Upper lobe of left lung (tissue), 6 donors: ENCODE data around the gene DDN. TPM values are rescaled to one million over a fixed set of nuclear protein-coding genes. Genes with fewer than 3 reads are reported as not detected.

Experiments used
- ATAC-seq, 2 donors: fragments of 200-7000 bp; cut with Tn5 transposase; one replicate each; pipeline ENCODE4 v1.9.1; 2022; ENCODE audit warnings: mild to moderate bottlenecking in 2 of 2, moderate library complexity in 2 of 2; ENCODE audit not compliant: low FRiP score in 2 of 2
- DNase-seq, 2 donors: peaks; one replicate each; pipeline ENCODE4 v3.0.0-alpha.2; 2019 to 2020
- H3K27ac ChIP-seq, 4 donors: fragments of 200-600 bp; sonication (generic); one replicate each; pipeline ENCODE4 v1.5.1; 2016 to 2019
- H3K27me3 ChIP-seq, 4 donors: fragments of 200-600 bp; sonication (generic); one replicate each; pipeline ENCODE4 v1.5.1; 2017 to 2019
- H3K36me3 ChIP-seq, 4 donors: fragments of 200-600 bp; sonication (generic); one replicate each; pipeline ENCODE4 v1.5.1; 2016 to 2019
- H3K4me1 ChIP-seq, 4 donors: fragments of 200-600 bp; sonication (generic); one replicate each; pipeline ENCODE4 v1.5.1; 2018 to 2019
- H3K4me3 ChIP-seq, 4 donors: fragments of 200-600 bp; sonication (generic); one replicate each; pipeline ENCODE4 v1.5.1; 2017 to 2019; ENCODE audit warnings: mild to moderate bottlenecking in 2 of 4, moderate library complexity in 1 of 4
- H3K9me3 ChIP-seq, 4 donors: fragments of 200-600 bp; sonication (generic); one replicate each; pipeline ENCODE4 v1.5.1; 2018 to 2019
- CTCF ChIP-seq, 6 experiments: fragments of 450-650 bp in 4 of 6; fragments of 200-600 bp in 2 of 6; sonication (generic) in 2 of 6; IDR thresholded peaks; one replicate each; pipeline ENCODE4 v1.5.1; 2016 to 2019; ENCODE audit warnings: antibody characterized with exemption in 6 of 6
- EP300 ChIP-seq, 4 donors: sonication (generic); formaldehyde crosslinking; IDR thresholded peaks; one replicate each; pipeline ENCODE4 v1.5.1; 2017; ENCODE audit warnings: antibody characterized with exemption in 4 of 4, control low read depth in 2 of 4
- POLR2A ChIP-seq, 4 donors: fragments of 450-650 bp; IDR thresholded peaks; one replicate each; pipeline ENCODE4 v1.5.1; 2016 to 2017; ENCODE audit warnings: antibody characterized with exemption in 4 of 4, mild to moderate bottlenecking in 2 of 4
- POLR2AphosphoS5 ChIP-seq, 2 donors: sonication (generic); formaldehyde crosslinking; IDR thresholded peaks; one replicate each; pipeline ENCODE4 v1.5.1; 2017; ENCODE audit warnings: antibody characterized with exemption in 2 of 2
- WGBS, 2 donors: methylation state at CpG; one replicate each; pipeline ENCODE4 v1.1.5; 2017 to 2018; 5-methylcytosine and 5-hydroxymethylcytosine counted together
- total RNA-seq, 6 donors: library from RNA; depleted of rRNA in 4 of 6; stranded (reverse); fragments of >200 nt in 4 of 6; gene quantifications; one replicate each; pipeline versions ENCODE4 v1.1.0 to v1.2.1, GENCODE V29; 2016 to 2021
- donor health status: DM: no; HTN: no; CAD: no; lungs with moderate emphysema.
- donor health status: DM: no; HTN: yes; CAD: no; lungs with severe emphysema.

The DDN gene
- total RNA-seq, 6 donors from 2014 or later = 0.13 to 0.30 (median 0.18) TPM; not detected in 2

- no peak for ATAC-seq
- H3K36me3 ChIP-seq = no peaks in the 10 kb centered on the region
- 82 to 85% methylated on average over 8 to 20 of the region's 20 CpGs for WGBS, 2 donors
Observed at GRCh38 chr12:48966177-48966895, 32.8 kb downstream of the DDN start.

GRCh38 chr12:48965298-48965838 is 33.8 kb downstream of the DDN start:
- no peak overlapping the region for H3K27ac ChIP-seq
- DNase-seq (no peak), ATAC-seq (no peak)
- no peaks in the 10 kb centered on the region for H3K36me3 ChIP-seq
- H3K9me3 ChIP-seq = no peaks in the 10 kb centered on the region
- peaks cover 0 to 11% (median 5%) of the 10 kb centered on the region in 4 donors for H3K27me3 ChIP-seq
- no peak overlapping the region for H3K4me3 ChIP-seq
- no peak for TF ChIP-seq EP300 (IDR thresholded peaks at IDR 0.05)
- no peak for TF ChIP-seq POLR2A (IDR thresholded peaks at IDR 0.05)
- TF ChIP-seq POLR2AphosphoS5 (IDR thresholded peaks at IDR 0.05) = no peak
- no peak for TF ChIP-seq CTCF (IDR thresholded peaks at IDR 0.05)
- peaks cover 10 to 12% (median 11%) of the 10 kb centered on the region in 4 donors for H3K4me1 ChIP-seq

More at GRCh38 chr12:48966177-48966895, 32.8 kb downstream of the DDN start:
- Histone ChIP-seq H3K27ac (no peak overlapping the region), H3K4me1 (peaks cover 18 to 22% (median 19%) of the 10 kb centered on the region in 4 donors), H3K4me3 (no peak overlapping the region), H3K27me3 (peaks cover 0 to 19% (median 10%) of the 10 kb centered on the region in 4 donors), H3K9me3 (no peaks in the 10 kb centered on the region)
- TF ChIP-seq POLR2AphosphoS5 (IDR thresholded peaks at IDR 0.05) (no peak), POLR2A (IDR thresholded peaks at IDR 0.05) (no peak), EP300 (IDR thresholded peaks at IDR 0.05) (no peak), CTCF (IDR thresholded peaks at IDR 0.05) (no peak)
- DNase-seq = peak in 1 of 2 donors; percentile 75

- H3K27ac ChIP-seq = no peak overlapping the region
- H3K4me3 ChIP-seq = no peak overlapping the region
- peaks cover 5 to 9% (median 6%) of the 10 kb centered on the region in 4 donors for H3K4me1 ChIP-seq
- no peaks in the 10 kb centered on the region for H3K36me3 ChIP-seq
- ATAC-seq (no peak), DNase-seq (no peak)
- no peak for TF ChIP-seq POLR2AphosphoS5 (IDR thresholded peaks at IDR 0.05)
- no peak for TF ChIP-seq CTCF (IDR thresholded peaks at IDR 0.05)
- no peak for TF ChIP-seq EP300 (IDR thresholded peaks at IDR 0.05)
- no peak for TF ChIP-seq POLR2A (IDR thresholded peaks at IDR 0.05)
- H3K27me3 ChIP-seq = no peaks in the 10 kb centered on the region
- no peaks in the 10 kb centered on the region for H3K9me3 ChIP-seq
Observed at GRCh38 chr12:48961801-48962200, 37.4 kb downstream of the DDN start.

GRCh38 chr12:48961331-48961730 is 37.8 kb downstream of the DDN start:
- DNase-seq (no peak), ATAC-seq (no peak)
- Histone ChIP-seq H3K36me3 (no peaks in the 10 kb centered on the region), H3K27ac (no peak overlapping the region), H3K27me3 (no peaks in the 10 kb centered on the region), H3K9me3 (no peaks in the 10 kb centered on the region), H3K4me3 (no peak overlapping the region), H3K4me1 (peaks cover 6 to 9% (median 8%) of the 10 kb centered on the region in 4 donors)
- TF ChIP-seq EP300 (IDR thresholded peaks at IDR 0.05) = no peak
- TF ChIP-seq POLR2A (IDR thresholded peaks at IDR 0.05) = no peak
- TF ChIP-seq POLR2AphosphoS5 (IDR thresholded peaks at IDR 0.05) = no peak
- TF ChIP-seq CTCF (IDR thresholded peaks at IDR 0.05) = no peak
- WGBS, 2 donors = 49 to 52% methylated on average over 4 of the region's 4 CpGs
